Fibroblast of lung (primary cell): ENCODE results near the gene TCN1.

Source experiments
- EZH2 ChIP-seq: IDR thresholded peaks from 2 replicates; pipeline ENCODE4 v1.5.1; 2012; ENCODE audit warnings: low read length, control low read depth, mild to moderate bottlenecking; ENCODE audit errors: missing control alignments
- TF ChIP-seq, protein P1 (sequence below), 2 donors: IDR thresholded peaks in 1 of 2; conservative IDR thresholded peaks in 1 of 2; 1 replicate in 1 of 2; 2 replicates in 1 of 2; pipeline ENCODE4 v1.5.1; 2011 to 2012; ENCODE audit warnings: low read length in 2 of 2, control low read depth in 1 of 2, inconsistent platforms in 1 of 2, low read depth in 1 of 2, mild to moderate bottlenecking in 1 of 2

DNA sequence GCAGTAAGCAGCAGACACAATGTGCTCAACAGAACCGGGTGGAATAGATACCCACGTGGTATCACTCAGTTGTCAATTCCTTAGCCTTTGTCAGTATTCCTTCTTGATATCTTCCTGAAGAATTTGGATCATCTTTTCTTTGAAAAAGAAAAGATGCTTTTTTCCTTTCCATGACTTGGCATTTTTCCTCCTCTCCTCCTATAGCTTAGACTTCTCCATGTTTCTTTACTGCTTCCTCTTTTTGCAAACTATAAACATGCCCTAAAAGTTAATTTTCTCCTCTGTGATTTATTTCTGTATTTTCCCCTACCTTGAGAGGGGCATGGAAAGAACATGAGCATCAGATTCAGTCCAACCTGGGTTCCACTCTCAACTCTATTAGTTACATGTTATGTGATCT is 32.7 kb downstream of the TCN1 start:
- no peak for TF ChIP-seq EZH2
- TF ChIP-seq, protein P1, sequence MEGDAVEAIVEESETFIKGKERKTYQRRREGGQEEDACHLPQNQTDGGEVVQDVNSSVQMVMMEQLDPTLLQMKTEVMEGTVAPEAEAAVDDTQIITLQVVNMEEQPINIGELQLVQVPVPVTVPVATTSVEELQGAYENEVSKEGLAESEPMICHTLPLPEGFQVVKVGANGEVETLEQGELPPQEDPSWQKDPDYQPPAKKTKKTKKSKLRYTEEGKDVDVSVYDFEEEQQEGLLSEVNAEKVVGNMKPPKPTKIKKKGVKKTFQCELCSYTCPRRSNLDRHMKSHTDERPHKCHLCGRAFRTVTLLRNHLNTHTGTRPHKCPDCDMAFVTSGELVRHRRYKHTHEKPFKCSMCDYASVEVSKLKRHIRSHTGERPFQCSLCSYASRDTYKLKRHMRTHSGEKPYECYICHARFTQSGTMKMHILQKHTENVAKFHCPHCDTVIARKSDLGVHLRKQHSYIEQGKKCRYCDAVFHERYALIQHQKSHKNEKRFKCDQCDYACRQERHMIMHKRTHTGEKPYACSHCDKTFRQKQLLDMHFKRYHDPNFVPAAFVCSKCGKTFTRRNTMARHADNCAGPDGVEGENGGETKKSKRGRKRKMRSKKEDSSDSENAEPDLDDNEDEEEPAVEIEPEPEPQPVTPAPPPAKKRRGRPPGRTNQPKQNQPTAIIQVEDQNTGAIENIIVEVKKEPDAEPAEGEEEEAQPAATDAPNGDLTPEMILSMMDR (conservative IDR thresholded peaks at IDR 0.05 in 1 of 2, IDR thresholded peaks at IDR 0.05 in 1 of 2; ENCODE audit: low read depth in 1 of 2, low read length in 2 of 2): no peak
